HG03039 (cell line): ENCODE data around the gene SERPINF2.
"Not testable (repeated sequence)": the region's sequence is repeated elsewhere in the genome, so short reads cannot be mapped to it uniquely, and the experiment has no call there.

Experiments used
- ATAC-seq: cut with Tn5 transposase; IDR thresholded peaks from one replicate; pipeline ENCODE4 v1.9.1; 2021; ENCODE audit warnings: mild to moderate bottlenecking, moderate library complexity; ENCODE audit not compliant: unreplicated experiment

Gene SERPINF2

DNA sequence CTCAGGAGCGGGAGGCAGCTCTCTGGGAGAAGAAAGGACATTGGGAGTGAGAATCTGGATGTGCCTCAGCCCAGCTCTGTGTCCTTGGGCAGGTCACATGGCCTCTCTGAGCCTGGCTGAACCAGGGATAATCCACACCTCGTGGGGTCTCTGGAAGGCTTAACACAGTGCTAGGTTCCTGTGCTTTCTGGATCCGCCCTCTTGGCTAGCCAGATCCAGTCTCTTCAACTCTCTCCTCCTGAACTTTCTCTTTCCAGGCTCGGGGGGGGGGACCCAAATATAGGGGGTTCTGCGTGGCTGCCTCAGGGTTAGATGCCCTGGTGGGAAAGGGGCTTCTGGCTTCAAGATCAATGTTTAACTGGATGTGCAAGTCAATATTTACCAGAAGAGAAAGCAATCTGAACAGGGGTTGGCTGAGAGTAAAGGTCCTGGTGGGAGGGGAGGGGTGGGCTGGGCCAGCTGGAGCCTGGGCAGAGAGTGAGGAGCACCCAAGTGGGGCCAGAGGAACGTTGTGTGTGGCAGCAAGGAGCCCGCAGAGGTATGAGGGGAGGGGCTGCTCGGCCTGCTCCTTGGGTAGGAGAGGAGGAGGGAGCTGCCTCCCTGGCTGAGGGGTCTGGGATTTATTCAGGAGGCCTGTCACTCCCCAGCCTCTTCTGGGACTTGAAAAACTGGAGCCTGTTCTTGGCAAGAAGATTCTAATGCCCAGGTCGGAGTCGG, at the start of gene SERPINF2:
SERPINF2 (plus strand) TSS at position 501 of the 717 bp plus-strand sequence. CDS start 2,125 bp downstream, outside the sequence.
- no peak for ATAC-seq

DNA sequence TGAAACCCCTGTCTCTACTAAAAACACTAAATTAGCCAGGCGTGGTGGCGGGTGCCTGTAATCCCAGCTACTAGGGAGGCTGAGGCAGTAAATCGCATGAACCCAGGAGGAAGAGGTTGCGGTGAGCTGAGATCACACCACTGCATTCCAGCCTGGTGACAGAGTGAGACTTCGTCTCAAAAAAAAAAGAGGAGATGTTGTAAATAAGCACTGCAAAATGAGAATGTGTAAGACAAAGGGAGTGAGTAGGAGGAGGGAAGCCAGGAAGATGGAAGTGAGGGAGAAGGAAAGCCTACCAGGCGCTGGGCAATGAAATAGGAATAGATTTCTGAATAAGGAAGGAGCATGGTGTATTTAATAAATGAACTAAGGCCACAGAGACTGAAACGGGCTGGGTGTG, 49.3 kb upstream of the SERPINF2 start:
- ATAC-seq, result no peak

DNA sequence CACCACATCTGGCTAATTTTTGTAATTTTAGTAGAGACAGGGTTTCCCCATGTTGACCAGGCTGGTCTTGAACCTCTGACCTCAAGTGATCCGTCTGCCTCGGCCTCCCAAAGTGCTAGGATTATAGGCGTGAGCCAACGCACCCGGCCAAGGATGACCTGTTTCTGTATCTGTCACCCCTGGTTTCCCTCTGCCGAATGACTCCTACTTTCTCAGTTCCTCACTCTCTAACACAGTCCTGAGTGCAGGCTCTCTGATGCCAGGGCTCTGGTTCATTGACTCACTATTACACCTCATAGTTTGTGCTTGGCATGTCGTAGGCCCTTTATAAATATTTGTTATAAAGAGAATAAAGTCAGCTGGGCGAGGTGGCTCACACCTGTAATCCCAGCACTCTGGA, 47.3 kb upstream of the SERPINF2 start:
- no peak for ATAC-seq

DNA sequence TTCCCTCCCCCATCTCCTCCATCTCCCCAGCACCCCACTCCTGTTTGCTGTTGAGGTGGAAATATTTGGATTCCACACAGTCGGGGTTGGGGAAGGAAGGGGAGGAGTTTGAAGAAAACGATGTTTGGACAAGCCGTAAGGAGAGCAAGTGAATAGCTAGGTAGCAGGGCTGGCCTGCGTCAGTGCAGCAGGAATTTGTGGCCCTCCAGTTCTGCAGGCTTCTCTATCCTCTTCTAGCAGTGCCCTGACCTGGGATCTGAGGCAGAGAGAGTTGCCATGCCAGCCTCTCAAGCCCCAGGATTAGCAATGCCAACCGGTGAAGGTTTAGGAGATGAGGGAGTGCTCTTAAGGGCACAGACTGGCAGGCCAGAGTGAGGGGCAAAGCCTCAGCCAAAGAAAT, 45.0 kb upstream of the SERPINF2 start:
- ATAC-seq, result no peak

DNA sequence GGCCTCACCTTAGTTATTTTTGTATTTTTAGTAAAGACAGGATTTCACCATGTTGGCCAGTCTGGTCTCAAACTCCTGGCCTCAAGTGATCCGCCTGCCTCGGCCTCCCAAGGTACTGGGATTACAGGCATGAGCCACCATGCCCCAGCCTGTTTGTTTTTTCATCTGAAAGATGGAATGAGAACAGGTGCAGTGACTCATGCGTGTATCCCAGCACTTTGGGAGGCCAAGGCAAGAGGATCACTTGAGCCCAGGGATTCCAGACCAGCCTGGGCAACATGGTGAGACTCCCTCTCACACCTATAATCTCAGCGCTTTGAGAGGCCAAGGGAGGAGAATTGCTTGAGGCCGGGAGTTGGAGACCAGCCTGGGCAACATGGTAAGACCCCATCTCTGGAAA, 42.8 kb upstream of the SERPINF2 start:
- not testable (repeated sequence) for ATAC-seq

DNA sequence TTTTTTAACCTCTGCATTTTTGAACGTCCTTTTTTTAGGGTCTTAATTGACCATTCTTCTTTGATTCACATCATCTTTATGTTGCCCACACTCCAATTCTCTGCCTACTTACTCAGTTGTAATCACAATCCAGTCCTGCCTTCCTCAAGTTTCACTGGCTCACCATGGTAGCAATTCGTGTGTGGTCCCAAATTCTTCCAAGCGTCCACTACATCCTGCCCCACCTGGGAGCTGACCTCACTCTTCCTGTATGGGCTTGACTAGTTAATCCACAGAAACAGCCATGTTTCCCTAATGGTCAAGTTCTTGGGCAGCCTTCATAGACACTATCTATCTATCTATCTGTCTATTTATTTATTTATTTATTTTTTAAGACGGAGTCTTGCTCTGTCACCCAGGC, 39.6 kb upstream of the SERPINF2 start:
- ATAC-seq, result no peak

DNA sequence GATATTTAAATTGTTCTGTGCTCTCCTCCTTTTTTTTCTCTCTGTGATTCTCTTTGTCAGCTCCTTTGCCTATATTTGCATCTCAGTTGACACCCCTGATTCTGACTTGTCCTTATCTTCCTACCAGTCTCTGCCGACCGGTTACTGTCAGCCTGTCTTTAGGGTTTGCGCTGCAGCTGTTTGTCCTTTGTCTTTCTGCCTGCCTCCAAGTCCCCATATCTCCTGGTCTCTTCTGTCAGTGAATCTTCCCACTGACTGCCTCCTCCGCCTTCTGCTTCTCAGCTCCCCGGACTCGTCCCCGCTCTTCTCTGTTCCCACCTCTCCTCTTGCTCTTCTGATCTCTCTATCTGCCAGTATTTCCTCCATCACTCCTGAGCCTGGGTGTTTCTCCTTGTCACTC, 37.7 kb upstream of the SERPINF2 start:
- no peak for ATAC-seq

DNA sequence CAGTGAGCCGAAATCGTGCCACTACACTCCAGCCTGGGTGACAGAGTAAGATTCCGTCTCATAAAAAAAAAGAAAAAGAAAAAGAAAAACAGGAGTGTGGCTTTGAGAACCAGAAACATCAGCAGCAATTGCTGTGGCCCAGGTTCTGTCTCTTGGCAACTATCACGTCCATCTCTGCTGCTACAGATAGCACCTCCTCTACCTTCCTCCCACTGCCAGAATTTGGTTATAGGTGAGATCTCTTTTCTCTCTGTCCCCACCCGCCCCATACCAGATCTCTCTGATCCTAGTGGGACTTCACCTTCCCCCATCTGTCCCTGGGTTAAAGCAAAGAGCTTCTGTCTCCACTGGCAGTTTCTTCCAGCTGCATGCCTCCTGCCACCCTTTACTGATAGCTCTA, 35.6 kb upstream of the SERPINF2 start:
- ATAC-seq, result no peak

DNA sequence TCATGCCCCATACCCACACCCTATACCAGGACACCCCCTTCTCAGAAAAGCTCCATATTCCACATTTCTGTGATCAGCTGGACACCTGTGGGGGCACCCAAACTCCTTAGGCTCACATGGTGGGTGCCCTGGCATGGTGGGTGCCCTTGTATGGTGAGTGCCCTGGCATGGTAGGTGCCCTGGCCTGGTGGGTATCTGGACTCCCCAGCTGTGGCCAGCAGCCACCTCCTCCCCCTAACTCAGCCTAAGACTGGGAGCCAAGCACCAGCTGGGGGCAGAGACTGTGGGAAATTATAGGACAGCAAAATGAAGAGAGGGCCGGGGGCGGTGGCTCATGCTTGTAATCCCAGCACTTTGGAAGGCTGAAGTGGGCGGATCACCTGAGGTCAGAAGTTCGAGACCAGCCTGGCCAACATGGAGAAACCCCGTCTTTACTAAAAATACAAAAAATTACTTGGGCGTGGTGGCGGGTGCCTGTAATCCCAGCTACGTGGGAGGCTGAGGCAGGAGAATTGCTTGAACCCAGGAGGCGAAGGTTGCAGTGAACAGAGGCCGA, 33.8 kb upstream of the SERPINF2 start:
- ATAC-seq, result not testable (repeated sequence)

DNA sequence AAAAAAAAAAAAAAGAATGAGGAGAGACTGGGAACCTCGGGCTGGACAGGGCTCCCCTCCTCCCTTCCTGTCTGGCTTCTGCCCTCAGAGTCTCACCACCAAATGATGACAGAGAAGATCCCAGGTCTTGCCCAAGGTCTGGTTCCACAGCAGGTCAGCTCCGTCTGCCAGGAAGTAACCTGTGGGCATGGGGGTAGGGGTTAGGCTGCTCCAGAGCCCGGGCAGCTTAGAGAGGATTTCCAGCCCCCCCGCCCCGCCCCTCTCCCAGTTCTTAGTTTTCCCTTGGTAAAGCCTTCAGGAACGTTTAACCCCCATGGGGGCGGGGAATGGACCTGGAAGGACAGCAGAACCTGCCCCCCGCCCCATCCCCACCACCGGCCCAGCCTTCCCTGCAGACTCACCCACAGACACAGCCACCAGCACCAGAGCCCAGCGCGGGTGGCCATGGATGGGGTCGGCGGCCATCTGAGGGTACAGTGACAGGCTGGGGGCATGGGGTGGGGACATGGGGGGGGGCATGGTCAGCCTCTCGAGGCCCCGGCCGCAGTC, 33.2 kb upstream of the SERPINF2 start:
- no peak for ATAC-seq

DNA sequence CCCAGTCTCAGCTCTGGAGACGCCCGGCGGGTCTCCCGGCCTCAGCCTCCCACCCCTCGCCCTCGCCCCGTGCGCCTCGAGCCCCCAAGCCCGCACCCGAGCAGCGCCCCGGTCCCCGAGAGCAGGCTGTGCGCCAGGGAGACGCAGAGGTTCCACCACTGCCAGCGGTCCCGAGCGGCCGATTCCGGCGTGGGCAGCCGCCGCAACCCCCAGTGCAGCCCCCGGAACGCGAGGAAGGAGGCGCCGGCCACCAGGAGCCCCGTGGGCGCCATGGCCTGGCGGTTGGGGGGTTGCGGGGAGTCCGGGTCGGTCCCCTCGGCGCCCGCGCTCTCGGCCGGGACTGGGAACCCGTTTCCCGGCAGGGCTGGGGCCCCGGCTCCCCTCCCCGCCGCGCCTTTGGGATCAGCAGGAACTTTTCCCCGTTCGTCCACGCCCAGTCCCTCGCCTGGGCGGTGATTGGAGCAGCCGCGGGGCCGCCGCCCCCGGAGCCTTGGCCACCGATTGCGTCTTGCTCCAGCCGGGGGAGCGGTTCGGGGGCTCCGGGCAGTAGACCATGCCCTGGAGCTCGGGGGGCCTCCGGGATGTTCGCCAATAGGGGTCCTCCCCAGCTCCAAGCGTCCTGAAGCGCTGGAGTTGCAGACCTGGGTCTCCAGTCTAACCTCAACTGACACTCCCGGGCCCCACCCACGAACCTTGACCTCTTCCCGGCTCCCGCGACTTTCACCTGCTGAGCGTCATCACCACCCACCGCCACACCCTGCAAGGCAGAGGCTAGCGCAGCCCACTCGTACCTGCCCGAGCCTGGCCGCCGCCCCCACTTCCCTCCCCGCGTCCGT, 32.5 kb upstream of the SERPINF2 start, which contains the start of gene TLCD2:
TLCD2 (minus strand) TSS at position 407 of the 836 bp plus-strand sequence; CDS start at position 272, 135 bp downstream.
- ATAC-seq, result no peak

DNA sequence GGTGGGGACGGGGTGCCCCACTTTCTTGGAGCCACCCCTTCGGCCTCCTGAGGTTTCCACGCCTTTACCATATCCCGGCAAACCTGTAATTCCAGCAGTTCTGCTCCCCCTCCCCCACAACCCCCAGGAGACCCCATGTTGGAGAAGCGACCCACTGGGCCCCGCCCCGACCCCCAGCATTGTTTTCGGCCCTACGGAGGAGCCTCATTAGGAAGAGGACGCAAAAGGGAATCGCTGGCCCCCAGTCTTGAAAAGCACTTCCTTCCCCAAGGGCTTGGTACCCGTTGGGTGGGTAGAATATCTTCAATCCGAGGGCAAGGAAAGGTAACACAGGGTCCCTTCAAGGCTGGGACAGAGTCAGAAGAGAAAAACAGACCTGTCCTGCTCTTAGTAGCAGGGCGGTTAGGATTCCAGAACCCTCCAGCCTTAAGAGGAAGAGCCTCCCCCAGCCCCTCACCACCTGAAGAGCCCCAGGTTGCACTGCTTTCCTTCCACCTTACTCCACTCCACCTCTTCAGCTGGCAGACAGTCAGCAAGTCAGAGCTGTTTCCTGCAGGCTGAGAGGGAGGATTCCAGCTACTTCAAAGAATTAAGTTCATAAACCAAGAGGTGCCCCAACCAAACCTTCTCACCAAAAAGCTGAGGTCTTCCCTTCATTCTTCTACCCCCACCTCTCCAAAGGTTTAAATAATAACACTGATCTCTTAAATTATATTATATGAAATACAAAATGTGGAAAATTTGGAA, 31.7 kb upstream of the SERPINF2 start:
- ATAC-seq, result no peak

DNA sequence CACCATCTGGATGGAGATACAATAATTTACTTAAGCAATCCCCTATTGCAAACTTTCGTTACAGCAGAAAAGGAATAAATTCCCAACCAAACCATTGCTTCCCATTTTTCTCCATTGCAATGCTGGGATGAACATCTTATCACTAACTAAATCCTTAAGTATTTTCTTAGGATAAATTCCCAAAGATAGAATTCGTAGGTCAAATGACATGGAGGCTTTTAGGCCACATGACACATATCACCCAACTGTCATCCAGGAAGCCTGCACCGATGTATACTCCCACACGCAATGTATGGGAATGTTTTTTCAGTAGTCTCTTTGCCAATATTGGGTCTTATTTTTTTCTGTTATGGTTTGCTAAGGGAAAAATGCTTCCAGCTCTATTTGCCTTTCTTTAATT, 30.9 kb upstream of the SERPINF2 start:
- no peak for ATAC-seq

DNA sequence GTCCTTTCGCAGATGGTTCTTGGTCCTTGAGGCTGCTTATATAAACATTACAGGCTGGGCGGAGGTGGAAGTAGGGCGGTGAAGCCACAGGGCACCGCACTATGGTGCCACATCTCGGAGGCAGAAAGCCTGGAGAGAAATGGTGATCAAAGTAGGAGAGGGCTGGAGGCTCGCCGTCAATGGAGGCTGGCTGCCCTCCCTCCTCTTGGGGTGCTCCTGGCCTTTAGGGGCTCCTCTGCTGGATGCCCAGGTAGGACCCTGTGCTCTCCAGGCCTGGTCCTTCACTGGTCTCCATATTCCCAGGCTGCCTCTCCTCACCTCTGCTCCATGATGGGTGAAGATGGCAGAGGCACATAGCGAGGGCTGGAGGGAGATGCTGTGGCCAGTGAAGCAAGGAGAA, 30.4 kb upstream of the SERPINF2 start:
- no peak for ATAC-seq

DNA sequence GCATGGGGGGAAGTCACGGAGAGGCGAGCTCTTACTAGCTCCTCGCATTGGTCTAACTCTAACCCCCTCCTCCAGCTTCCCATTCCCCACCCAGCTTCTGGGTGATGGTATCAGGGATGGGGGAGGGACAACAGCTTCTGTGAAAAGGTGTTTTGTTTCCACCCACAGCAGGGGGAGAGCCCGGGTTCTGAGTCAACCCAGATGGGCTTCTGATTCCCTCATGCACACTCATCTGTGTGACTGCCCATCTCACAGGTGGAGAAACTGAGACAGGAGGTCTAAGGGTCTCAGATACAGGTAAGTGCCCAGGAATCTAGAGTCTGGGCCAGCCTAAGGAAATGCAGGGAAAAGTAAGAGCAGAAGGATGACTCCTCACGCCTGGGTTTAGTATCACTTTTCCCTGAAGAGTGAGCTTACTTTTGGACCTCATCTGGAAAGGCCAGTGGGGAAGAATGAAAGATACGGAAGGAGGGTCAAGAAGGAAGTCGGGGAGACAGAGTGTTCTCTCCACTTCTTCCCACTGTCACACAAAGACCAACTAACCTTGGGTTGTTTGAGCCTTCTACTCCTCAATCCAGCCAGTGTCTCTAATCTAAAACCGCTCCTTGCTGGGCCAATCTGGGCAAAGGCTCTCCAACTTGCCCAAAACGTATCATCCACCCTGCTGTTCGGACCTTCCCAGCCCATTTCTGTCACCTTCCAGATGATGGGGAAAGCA, 29.4 kb upstream of the SERPINF2 start:
- ATAC-seq, result no peak

DNA sequence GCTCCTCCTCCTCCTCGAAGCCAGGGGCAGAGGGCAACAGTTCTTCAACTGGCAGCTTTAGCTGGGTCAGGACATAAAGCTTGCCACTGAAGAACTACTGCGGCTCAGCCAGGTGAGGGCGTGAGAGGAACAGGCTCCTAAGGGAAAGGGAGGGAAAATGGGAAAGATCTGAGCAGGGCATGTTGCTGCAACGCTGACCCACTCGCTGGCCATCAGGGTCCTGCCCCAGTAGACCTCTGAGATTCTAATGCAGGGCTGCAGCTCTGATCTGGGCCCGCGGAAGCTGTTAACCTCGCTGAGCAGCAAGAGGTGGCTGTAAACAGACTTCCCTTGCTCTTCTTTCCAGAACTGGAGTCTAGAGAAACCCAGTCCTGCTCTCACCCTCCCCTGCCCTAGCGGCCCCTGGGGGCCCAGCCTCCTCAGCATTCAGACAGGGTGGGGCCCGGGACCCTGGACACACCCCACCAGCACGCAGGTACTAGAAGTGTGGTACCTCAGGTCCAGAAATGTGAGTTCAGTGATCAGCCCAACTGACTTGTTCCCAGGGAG, 28.7 kb upstream of the SERPINF2 start:
- no peak for ATAC-seq

DNA sequence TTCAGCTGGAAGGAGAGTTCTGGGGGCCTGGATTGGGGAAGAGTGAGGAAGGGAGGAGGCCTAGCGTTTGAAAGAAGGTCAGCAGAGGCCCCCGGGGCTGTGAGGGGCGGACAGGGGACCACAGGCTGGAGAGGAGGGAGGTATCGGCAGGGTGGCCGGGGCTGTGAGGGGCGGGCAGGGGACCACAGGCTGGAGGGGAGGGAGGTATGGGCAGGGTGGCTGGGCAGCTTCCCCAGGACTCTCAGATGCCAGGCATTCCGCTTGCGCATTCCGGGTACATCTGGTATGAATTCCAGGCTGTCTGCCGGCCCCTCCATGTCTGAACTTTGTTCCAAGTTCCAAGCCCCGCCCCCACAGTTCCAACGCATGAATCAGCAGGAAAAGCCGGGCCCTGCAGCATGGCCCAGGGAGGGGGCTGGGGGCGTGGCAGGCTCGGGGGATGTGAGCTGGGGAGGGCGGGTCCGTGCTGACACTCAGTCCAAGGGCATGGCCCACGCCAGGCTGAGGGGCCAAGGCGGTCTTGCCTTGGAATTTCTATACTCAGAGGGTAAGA, 28.2 kb upstream of the SERPINF2 start:
- no peak for ATAC-seq

DNA sequence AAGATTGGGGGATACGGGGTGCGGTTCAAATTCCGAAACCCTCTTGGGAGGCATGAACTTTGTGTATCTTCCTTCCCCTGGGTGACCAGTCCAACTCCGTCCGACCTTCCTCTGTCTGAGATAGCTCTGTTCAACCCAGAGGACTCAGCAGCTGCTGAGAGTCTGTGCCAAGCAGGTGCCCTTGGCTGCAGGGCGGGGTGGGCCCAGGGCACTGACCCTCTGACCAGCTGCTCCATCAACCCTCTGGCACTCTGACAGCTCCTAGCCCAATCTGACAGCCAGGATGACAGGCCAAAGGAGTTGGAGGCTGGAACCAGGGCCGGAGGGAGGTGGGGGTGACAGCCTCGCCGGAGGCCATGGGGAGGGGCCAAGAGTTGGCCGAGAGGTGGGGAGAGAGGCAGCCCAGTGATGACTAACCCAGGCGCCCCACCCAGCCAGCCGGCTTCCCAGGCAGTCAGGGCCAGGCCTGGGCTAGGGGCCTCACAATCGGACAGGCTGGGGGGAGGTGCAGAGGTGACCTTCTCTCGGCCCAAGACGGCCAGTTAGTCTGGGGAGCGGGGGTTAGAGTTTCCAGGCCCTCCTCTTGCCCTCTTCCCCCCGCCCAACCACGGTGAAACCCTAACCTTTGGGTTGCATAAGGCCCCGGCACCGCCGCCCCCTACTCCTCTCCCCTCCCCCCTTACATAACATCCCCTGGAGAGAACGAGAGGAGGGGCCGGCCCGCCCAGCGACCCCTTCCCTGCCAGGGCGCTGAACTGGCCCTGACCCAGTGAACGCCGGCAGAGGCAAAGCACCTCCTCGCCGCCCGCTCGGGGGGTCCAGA, 27.5 kb upstream of the SERPINF2 start:
- no peak for ATAC-seq

DNA sequence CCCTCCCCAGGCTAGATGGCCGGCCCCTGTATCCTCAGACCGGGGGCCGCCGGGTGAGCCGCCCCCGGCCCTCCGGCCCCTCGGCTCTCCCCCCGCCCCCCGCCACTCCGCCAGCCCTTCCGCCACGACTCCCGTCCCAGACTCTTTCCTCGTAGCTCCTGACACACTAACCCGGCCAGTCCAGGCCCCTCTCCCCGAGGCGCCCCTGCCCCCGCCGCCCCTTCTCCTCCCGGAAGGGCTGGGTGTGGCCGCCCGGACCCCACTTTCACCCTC, 26.9 kb upstream of the SERPINF2 start:
- no peak for ATAC-seq
